ENCODE measurements around the gene TBC1D5. TPM values are rescaled to one million over a fixed set of nuclear protein-coding genes. Genes with fewer than 3 reads are reported as not detected.

TBC1D5 gene
- total RNA-seq, 1 experiment from 2014 or later: 26.1 TPM

DNA sequence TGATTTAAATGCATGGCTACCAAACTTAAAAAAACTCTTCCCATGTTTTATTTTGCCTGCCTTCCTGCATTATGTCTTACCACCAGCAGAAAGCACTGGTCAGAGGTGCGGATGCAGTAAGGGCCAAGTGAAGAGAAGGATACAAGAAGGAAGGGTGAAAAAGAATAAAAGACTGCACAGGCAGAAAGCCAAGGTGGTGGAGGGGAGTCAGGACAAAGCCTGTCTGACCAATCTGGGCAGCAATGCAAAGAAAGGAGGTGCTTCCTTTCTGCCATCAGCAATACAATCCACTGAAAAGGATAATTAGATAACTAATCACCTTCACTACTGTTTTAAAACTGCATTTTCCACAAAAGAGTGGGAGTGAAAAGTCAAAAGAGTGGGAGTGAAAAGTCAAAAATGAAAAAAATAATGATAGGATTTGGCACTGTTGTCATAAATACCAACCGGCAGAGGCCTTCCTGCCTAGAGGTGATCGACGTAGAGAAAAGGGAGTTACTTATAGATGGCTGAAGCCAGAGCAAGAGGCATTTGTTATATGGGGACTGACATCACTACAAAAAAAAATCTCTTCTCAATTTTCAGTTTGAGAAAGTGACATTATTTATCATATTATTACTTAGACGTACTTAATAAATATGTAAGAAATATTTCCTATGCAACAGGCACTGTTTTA lies 385.3 kb downstream of the TBC1D5 start:
- 0 out of 2 replicates have a peak overlapping the region, but pooled peaks have one; percentile 24 for H3K27ac Mint-ChIP-seq

DNA sequence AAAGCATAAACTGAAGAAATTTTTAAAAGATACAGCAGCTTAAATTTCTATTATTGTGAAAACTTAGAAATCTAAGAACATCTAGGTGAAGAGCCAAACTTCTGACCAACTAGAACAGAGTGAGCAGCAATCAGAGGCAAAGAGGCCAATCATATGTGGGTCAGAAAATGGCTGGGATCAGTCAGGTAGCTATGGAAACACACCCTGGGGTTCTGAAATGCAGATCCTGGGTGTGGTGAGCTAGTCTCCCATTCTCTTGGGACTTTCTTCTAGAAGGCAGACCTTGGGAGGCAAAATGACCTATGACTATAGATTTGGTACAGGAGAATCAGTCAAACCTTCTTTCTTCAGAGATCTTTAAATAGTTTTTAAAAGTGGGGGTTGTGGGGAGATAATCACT lies 385.8 kb downstream of the TBC1D5 start:
- H3K4me3 Mint-ChIP-seq: no peak overlapping the region
- ATAC-seq (peak; percentile 82), DNase-seq (ENCODE audit: low spot score) (no peak)
- H3K27me3 Mint-ChIP-seq (ENCODE audit: low read depth): no peaks in the 10 kb centered on the region
- no peaks in the 10 kb centered on the region for H3K9me3 Mint-ChIP-seq
- POLR2A ChIA-PET: no interaction called here
- peaks cover 13% of the 10 kb centered on the region for H3K4me1 Mint-ChIP-seq
- CTCF ChIA-PET: interaction anchor here (1.0 kb wide), 1 partner anchor 485 kb away, joined by 3 read pairs; no protein-coding TSS in a partner anchor
- TF ChIP-seq, protein P1, sequence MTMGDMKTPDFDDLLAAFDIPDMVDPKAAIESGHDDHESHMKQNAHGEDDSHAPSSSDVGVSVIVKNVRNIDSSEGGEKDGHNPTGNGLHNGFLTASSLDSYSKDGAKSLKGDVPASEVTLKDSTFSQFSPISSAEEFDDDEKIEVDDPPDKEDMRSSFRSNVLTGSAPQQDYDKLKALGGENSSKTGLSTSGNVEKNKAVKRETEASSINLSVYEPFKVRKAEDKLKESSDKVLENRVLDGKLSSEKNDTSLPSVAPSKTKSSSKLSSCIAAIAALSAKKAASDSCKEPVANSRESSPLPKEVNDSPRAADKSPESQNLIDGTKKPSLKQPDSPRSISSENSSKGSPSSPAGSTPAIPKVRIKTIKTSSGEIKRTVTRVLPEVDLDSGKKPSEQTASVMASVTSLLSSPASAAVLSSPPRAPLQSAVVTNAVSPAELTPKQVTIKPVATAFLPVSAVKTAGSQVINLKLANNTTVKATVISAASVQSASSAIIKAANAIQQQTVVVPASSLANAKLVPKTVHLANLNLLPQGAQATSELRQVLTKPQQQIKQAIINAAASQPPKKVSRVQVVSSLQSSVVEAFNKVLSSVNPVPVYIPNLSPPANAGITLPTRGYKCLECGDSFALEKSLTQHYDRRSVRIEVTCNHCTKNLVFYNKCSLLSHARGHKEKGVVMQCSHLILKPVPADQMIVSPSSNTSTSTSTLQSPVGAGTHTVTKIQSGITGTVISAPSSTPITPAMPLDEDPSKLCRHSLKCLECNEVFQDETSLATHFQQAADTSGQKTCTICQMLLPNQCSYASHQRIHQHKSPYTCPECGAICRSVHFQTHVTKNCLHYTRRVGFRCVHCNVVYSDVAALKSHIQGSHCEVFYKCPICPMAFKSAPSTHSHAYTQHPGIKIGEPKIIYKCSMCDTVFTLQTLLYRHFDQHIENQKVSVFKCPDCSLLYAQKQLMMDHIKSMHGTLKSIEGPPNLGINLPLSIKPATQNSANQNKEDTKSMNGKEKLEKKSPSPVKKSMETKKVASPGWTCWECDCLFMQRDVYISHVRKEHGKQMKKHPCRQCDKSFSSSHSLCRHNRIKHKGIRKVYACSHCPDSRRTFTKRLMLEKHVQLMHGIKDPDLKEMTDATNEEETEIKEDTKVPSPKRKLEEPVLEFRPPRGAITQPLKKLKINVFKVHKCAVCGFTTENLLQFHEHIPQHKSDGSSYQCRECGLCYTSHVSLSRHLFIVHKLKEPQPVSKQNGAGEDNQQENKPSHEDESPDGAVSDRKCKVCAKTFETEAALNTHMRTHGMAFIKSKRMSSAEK (CRISPR knock-in tag; IDR thresholded peaks at IDR 0.05; ENCODE audit: borderline replicate concordance): no peak
- TF ChIP-seq, protein P2, sequence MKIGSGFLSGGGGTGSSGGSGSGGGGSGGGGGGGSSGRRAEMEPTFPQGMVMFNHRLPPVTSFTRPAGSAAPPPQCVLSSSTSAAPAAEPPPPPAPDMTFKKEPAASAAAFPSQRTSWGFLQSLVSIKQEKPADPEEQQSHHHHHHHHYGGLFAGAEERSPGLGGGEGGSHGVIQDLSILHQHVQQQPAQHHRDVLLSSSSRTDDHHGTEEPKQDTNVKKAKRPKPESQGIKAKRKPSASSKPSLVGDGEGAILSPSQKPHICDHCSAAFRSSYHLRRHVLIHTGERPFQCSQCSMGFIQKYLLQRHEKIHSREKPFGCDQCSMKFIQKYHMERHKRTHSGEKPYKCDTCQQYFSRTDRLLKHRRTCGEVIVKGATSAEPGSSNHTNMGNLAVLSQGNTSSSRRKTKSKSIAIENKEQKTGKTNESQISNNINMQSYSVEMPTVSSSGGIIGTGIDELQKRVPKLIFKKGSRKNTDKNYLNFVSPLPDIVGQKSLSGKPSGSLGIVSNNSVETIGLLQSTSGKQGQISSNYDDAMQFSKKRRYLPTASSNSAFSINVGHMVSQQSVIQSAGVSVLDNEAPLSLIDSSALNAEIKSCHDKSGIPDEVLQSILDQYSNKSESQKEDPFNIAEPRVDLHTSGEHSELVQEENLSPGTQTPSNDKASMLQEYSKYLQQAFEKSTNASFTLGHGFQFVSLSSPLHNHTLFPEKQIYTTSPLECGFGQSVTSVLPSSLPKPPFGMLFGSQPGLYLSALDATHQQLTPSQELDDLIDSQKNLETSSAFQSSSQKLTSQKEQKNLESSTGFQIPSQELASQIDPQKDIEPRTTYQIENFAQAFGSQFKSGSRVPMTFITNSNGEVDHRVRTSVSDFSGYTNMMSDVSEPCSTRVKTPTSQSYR (CRISPR knock-in tag; IDR thresholded peaks at IDR 0.05): no peak
- TF ChIP-seq ZNF138 (CRISPR knock-in tag; conservative IDR thresholded peaks at IDR 0.05) (no peak), ZNF232 (CRISPR knock-in tag; IDR thresholded peaks at IDR 0.05) (no peak), ZNF671 (CRISPR knock-in tag; IDR thresholded peaks at IDR 0.05) (no peak), OVOL2 (CRISPR knock-in tag; IDR thresholded peaks at IDR 0.05; ENCODE audit: borderline replicate concordance) (no peak), ZMAT4 (CRISPR knock-in tag; IDR thresholded peaks at IDR 0.05) (no peak), SMAD3 (CRISPR knock-in tag; IDR thresholded peaks at IDR 0.05; ENCODE audit: borderline replicate concordance) (no peak), MYBL2 (CRISPR knock-in tag; IDR thresholded peaks at IDR 0.05) (no peak), NFE2L1 (CRISPR knock-in tag; IDR thresholded peaks at IDR 0.05) (no peak)
- no peak overlapping the region for H3K27ac Mint-ChIP-seq
- no peaks in the 10 kb centered on the region for H3K36me3 Mint-ChIP-seq

More for the DNA sequence above, 385.3 kb downstream of the TBC1D5 start:
- H3K27me3 Mint-ChIP-seq (ENCODE audit: low read depth): no peaks in the 10 kb centered on the region
- ChIA-PET POLR2A (no interaction called here), CTCF (no interaction called here)
- peaks cover 13% of the 10 kb centered on the region for H3K4me1 Mint-ChIP-seq
- H3K4me3 Mint-ChIP-seq: no peak overlapping the region
- H3K9me3 Mint-ChIP-seq: no peaks in the 10 kb centered on the region
- DNase-seq (ENCODE audit: low spot score) (no peak), ATAC-seq (peak; percentile 81)
- no peaks in the 10 kb centered on the region for H3K36me3 Mint-ChIP-seq
- no peak for TF ChIP-seq ZNF425 (CRISPR knock-in tag; conservative IDR thresholded peaks at IDR 0.05)
- TF ChIP-seq FOXP1 (CRISPR knock-in tag; IDR thresholded peaks at IDR 0.05; ENCODE audit: borderline replicate concordance): no peak
- TF ChIP-seq FOXJ3 (CRISPR knock-in tag; IDR thresholded peaks at IDR 0.05; ENCODE audit: borderline replicate concordance): no peak

Data from WTC11 (cell line).